Measurements from ENCODE around the gene ACTA2.

ACTA2 gene

DNA sequence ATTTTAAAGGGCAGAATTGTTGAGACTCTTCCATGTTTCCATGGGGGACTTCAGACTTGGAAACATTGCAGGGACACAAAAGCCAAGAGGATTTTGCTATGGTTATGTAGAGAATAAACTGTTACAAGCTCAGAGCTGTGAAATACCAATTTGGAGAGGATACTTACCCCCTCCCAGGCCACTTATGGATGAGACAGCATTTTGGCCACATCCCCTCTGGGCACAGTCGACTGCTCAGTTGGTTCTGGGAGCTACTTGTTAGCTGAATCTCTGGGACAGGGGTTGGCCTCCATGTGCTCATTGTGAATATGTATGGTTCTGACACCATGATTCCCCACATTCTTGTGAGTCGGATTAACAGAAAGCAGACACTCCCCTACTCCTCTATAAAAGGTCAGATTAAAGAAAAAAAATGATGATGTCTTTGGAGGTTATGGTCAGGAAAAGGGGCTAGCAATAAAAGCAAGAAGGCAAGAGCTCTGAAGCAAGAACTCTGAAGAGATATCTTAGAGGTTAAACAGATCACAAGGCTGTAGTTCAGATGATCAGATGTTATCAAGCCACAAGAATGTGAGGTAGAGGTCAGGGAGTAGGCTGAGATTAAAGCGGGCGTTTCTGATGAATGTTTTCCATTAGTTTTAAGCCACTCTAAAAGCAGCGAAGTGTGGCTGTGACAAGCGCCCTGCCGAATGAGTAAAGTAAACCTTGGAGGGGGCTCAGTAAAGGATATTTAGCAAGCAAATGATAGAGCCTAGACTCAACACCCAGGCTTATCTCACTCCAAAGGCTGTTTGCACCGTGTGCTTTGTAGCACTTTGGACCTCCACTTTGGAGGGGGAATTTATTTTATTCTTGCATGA is 55.3 kb downstream of the ACTA2 start:
- no peak overlapping the region for H3K4me3 ChIP-seq (ENCODE audit: low read length)
- DNase-seq (ENCODE audit: low read depth): peak; percentile 49
- TF ChIP-seq, protein P1, sequence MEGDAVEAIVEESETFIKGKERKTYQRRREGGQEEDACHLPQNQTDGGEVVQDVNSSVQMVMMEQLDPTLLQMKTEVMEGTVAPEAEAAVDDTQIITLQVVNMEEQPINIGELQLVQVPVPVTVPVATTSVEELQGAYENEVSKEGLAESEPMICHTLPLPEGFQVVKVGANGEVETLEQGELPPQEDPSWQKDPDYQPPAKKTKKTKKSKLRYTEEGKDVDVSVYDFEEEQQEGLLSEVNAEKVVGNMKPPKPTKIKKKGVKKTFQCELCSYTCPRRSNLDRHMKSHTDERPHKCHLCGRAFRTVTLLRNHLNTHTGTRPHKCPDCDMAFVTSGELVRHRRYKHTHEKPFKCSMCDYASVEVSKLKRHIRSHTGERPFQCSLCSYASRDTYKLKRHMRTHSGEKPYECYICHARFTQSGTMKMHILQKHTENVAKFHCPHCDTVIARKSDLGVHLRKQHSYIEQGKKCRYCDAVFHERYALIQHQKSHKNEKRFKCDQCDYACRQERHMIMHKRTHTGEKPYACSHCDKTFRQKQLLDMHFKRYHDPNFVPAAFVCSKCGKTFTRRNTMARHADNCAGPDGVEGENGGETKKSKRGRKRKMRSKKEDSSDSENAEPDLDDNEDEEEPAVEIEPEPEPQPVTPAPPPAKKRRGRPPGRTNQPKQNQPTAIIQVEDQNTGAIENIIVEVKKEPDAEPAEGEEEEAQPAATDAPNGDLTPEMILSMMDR (conservative IDR thresholded peaks at IDR 0.05; ENCODE audit: low read length): no peak

DNA sequence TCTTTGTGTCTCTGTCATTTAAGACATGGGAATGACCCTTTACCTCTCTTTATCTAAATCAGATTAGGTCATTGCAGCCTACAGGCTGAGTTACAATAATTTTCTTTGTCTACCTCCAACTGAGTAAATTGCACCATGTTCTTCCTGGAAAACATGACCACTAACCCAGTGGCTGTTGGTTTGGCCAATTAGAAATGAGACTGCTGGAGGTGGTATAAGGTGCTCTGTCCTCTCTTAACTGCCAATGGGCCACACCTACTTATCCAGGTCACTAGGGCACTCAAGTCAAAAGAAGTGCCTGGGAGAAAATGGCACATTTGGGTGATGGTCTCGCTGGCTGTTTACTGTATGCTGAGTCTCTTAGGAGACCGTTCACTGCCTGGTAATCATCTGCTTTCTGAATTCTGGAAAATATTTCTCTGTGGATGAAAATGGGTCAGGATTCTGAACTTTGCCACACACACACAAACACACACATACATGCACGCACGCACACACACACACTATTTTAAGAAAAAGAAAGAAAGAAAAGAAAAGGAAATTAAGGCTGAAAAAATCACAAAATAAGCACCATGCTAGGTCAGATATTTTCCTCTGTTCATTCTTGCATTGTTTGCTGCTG is 56.1 kb downstream of the ACTA2 start:
- DNase-seq (ENCODE audit: low read depth): peak; percentile 31
- TF ChIP-seq, protein P1 (conservative IDR thresholded peaks at IDR 0.05; ENCODE audit: low read length): no peak
- no peak overlapping the region for H3K4me3 ChIP-seq (ENCODE audit: low read length)

DNA sequence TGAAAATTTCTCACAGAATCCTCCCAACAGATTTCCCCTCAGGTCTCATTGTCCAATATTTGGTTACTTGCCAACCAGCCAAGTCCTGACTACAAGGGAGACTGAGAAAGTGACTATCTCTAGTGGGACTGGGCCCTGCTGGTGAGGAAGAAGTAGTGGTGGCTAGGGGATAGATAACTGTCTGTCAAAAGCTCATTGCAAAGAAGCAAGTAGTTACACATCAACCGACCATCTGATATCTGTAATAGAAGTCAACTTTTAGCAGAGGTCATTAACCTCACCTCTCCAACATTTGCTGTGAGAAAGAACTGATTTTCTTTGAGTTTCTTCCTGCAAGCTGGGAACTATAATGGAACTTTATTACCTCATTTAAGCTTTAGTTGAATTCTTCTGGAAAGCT is 57.3 kb downstream of the ACTA2 start:
- TF ChIP-seq, protein P1 (conservative IDR thresholded peaks at IDR 0.05; ENCODE audit: low read length): no peak
- no peak overlapping the region for H3K4me3 ChIP-seq (ENCODE audit: low read length)
- no peak for DNase-seq (ENCODE audit: low read depth)

DNA sequence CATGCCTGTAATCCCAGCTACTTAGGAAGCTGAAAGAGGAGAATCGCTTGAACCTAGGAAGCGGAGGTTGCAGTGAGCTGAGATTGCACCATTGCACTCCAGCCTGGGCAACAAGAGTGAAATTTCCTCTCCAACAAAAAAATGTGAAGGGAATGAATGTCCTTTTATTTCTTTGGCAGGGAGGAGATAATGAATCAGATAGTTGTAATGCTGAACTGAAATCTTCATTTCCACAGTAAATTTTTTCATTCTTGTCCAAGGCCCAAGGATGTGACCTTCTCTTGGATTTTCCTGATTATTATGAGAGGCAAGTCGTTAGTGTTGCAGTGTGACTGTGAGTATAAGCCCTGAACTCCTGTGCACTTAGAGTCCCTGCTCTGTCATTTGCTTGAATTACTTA is 59.0 kb downstream of the ACTA2 start:
- H3K4me3 ChIP-seq (ENCODE audit: low read length): no peak overlapping the region
- peak; percentile 86 for DNase-seq (ENCODE audit: low read depth)
- TF ChIP-seq, protein P1 (conservative IDR thresholded peaks at IDR 0.05; ENCODE audit: low read length): no peak

DNA sequence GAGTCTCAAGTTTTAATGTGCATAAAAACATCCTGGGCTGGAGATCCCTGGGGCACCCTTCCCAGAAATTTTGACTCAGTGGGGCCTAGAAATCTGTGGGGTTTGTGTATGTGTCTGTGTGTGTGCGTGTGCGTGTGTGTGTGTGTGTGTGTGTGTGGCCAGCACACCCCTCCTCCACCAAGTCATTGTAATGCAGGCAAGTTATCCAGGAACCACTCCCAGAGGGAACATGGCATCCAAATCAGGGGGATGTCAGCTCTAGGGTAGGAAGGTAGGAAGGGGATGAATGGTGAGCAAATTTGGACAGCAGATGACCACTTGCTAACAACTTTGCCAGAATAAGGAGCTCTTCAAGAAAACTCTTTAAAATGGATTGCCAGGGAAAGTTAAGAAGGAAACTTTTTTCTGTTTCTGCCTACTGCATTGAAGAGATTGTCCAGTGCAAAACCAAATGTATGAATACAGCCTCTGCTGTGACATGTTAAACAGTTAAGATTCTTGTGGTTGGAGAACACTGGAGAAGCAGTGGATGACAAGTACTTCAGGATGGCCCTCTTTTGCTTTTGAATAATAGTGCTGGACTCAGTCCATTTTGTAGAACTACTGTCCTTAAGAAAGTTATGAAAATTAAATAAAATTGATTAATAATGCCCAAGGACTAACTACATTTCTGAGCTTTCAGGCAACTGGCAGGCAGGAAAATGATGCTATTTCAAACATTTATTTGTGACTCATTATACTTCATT is 60.2 kb downstream of the ACTA2 start:
- TF ChIP-seq, protein P1 (conservative IDR thresholded peaks at IDR 0.05; ENCODE audit: low read length): no peak
- peak; percentile 85 for DNase-seq (ENCODE audit: low read depth)

DNA sequence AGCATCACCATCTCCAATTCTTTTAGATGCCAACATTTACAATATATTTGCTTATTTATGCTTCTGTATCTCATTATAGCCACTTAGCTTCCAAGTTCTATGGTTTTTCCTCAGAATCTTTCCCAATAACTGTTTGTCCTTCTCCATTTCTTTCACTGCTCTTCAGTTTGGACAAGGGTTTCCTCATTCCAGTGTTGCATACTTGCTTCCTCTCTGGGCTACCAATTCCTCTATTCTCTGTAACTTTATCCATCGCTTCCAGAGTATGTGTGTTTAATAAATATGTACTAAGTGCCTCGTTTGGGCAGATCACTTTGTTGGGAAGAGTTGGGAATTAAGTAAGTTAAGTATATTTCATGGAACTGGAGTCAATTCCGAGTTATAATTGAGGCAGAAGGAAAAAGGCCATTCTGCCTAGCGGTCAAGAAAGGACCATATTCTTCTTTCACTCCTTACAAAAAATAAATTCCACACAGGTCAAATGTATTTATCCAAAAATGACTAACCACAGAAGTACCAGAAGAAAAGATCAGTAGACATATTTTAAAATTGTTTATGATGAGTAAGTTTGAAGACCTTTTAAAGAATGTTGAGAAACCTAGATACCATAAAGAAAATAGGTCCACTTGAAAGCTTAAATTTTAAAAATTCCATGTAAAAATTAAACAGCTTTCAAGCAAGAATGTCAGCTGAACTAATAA is 61.7 kb downstream of the ACTA2 start:
- no peak overlapping the region for H3K4me3 ChIP-seq (ENCODE audit: low read length)
- no peak for DNase-seq (ENCODE audit: low read depth)

More for the DNA sequence above, 60.2 kb downstream of the ACTA2 start:
- H3K4me3 ChIP-seq (ENCODE audit: low read length): no peak overlapping the region

More for the DNA sequence above, 61.7 kb downstream of the ACTA2 start:
- TF ChIP-seq, protein P1 (conservative IDR thresholded peaks at IDR 0.05; ENCODE audit: low read length): no peak
